Inflammatory macrophage (primary cell): ENCODE results near the gene QSER1.
"Not testable (repeated sequence)": the region's sequence is repeated elsewhere in the genome, so short reads cannot be mapped to it uniquely, and the experiment has no call there.

ENCODE experiments used
- DNase-seq, 2 donors: peaks; one replicate each; pipeline ENCODE4 v3.0.0-alpha.2; 2020 to 2022
- total RNA-seq, 18 experiments: gene quantifications; one replicate each; lab custom pipeline; 2026; ENCODE audit warnings: mixed read lengths in 6 of 18, inconsistent platforms in 2 of 18; lab: John Stamatoyannopoulos, UW

Gene QSER1
- total RNA-seq = 22.3 to 171 (median 58.7) reads per million in 18 experiments

DNA sequence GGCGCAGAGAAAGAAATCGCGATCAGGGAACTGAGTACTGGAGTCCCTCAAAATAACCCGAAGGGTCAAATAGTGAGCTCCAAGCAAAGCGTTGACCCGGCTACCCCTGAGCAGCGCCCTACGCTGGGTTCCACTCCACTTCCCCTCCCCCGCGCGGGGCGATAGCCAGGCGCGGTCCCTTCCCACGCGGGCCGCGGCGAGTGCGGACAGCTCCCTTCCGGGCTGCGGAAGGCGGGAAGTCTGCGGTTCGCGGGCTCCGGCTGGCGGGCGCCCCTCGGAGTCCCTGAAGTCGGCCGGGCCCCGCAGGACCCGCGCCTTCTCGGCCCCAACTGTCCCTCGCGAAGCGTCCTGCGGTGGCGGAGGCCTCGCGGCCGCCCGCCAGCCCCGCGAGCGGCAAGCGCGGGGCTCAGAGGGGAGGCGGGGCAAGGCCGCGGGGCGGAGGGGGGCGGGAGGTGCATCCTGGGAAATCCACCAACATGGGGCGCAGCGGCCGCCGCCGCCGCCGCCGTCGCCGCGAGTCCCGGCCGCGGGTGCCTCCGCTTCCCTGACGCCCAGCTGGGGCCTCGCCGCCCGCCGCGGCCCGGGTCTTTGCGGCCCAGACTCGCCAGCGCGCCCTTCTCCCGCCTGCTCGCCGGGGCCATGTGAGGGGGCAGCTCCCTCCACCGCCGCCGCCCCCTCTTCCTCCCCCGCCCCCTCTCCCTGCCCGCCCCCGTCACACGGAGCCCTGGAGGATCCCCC is at the start of gene QSER1:
Gene QSER1, plus strand, starts transcription at position 457 of the 738 bp plus-strand sequence. CDS start 315 bp downstream, outside the sequence.
- peak; percentile 56 to 79 for DNase-seq

DNA sequence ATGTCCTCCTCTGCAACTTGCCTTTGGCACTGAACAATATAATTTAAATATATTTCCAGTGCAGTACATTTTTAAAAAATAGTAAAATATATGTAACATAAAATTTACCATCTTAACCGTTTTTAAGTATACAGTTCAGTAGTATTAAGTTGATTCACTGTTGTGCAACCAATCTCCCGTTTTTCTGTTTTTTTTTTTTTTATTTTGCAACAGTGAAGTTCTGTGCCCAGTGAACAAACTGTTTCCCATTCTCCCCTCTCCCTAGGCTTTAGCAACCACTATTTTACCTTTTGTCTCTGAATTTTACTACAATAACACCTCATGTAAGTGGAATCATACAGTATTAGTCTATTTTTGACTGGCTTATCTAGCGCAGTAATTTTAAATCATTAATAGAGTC is 49.1 kb upstream of the QSER1 start:
- peak in 1 of 2 donors; percentile 26 for DNase-seq

GRCh38 chr11:32847511-32847910 is 45.1 kb upstream of the QSER1 start:
- DNase-seq = peak; percentile 45 to 81

GRCh38 chr11:32849761-32850160 is 42.9 kb upstream of the QSER1 start:
- DNase-seq = peak in 1 of 2 donors; percentile 48

- no peak for DNase-seq
These were observed 41.4 kb upstream of the QSER1 start for GRCh38 chr11:32851251-32851650.

DNA sequence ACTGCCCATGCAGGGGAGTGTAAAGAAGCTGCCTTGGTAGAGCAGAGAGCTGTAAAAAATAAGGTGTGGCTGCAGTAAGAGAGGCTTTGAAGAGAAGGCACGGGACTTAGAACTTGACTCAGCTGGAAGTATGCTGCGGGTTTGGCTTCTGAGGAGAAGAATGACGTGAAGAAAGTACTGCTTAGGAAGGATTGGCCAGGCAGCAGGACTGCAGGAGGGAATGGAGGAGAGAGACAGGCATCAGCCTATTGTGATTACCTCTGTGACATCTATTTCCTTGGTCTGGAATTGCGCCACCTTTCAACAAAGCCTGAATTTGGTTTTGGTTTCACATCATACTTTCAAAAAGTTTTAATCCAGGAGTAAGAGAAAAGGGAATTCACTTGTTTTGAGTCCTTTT is 40.4 kb upstream of the QSER1 start:
- DNase-seq = peak; percentile 24 to 51

GRCh38 chr11:32855601-32856000 is 37.0 kb upstream of the QSER1 start:
- no peak for DNase-seq

- DNase-seq = no peak
These were observed 33.9 kb upstream of the QSER1 start for GRCh38 chr11:32858731-32859130.

GRCh38 chr11:32861850-32862577 is 30.6 kb upstream of the QSER1 start:
- DNase-seq = no peak

DNA sequence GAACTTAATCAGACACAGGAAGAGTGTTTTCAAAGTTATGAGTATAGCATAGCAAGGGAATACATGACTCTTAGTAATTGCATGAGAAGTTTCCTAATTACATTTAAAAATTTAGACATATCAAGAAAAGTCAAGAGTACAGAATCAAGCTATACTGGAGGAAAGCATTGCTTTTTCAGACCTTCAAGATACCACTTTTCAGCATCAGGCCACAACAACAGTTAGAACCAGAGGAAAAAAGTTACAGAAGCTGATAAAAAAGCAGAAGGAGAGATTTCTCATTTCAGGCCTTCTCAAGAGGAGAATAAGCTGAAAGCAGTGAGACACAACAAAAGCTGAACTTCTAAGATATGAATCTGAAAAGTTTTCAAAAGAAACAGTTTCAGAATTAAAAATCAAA is 28.1 kb upstream of the QSER1 start:
- no peak for DNase-seq

- not testable (repeated sequence) for DNase-seq
These were observed 23.9 kb upstream of the QSER1 start for GRCh38 chr11:32868752-32869151.

DNA sequence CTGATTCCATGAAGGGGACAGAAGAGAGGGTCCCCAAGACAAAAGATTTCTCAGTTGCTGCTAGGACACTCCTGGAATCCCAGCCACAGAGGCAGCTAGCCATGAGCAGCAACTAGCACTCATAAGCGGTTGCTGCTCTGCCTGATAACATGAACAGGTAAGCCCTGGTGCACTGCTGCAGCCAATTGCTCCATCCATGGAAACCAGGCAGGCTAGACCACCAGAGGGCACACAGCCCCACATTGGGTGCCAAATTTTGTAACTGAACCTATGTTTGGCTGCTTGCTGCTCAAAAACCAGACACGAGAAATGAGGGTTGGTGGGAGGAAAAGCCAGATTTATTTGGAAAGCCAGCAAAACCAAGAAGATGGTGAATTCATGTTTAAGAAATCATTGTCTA is 21.9 kb upstream of the QSER1 start:
- DNase-seq = no peak

DNA sequence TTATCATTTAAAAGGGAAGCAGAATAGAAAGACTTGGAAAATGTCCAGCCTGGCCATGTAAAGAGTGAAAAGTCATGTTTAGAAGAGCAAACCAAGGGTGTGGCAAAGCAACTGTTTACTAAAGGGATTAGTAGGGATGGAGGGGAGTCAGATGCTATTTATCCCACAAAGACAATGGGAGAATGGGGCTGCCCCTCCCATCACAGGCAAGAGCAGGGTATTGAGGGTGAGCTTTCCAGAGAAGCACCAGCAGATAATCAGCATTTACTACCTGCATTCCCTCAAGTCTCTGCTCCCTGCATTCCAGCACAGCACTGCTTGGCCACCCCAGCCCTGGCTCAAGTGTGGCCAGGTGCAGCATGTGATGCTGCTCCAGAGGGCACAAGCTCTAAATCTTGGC is 18.5 kb upstream of the QSER1 start:
- DNase-seq = no peak

GRCh38 chr11:32881286-32881685 is 11.3 kb upstream of the QSER1 start:
- DNase-seq = no peak

- no peak for DNase-seq
These were observed 9.2 kb upstream of the QSER1 start for GRCh38 chr11:32883421-32883820.

GRCh38 chr11:32884023-32884422 is 8.6 kb upstream of the QSER1 start:
- no peak for DNase-seq

- DNase-seq = peak in 1 of 2 donors; percentile 27
These were observed 7.7 kb upstream of the QSER1 start for GRCh38 chr11:32884770-32885384.

DNA sequence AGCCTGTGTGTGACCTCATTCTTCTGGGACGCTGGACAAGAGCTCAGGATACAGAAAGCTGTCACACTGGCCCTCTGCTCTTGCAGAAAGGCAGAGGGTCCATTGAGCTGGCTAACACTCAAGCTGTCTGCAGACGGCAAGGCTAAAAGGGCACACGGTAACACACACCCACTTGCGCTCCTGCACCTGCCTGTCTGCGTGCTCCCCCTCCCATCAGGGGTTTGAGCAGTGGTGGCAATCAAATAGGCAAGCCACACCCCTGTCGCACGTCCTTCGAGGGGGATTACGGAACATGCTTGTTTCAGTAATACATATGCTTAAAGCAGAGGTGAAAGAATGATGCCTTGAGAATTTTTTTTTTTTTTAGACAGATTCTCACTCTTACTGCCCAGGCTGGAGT is 7.1 kb upstream of the QSER1 start:
- no peak for DNase-seq

DNA sequence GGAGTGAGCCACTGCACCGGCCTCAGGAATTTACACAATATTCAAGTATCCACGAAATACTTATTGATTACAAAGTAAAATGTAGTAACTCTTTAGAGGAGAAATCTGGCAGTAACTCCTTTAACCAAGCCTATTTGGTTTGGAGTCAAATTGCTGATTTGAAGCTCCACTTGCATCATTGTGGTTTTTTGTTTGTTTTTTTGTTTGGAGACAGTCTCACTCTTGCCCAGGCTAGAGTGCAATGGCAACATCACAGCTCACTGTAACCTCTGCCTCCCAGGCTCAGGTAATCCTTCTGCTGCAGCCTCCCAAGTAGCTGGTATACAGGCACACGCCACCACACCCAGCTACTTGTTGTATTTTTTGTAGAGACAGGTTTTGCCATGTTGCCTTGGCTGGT is 6.4 kb upstream of the QSER1 start:
- DNase-seq = no peak

GRCh38 chr11:32887707-32888383 is 4.8 kb upstream of the QSER1 start:
- not testable (repeated sequence) for DNase-seq

- not testable (repeated sequence) for DNase-seq
These were observed 4.3 kb upstream of the QSER1 start for GRCh38 chr11:32888384-32888710.

DNA sequence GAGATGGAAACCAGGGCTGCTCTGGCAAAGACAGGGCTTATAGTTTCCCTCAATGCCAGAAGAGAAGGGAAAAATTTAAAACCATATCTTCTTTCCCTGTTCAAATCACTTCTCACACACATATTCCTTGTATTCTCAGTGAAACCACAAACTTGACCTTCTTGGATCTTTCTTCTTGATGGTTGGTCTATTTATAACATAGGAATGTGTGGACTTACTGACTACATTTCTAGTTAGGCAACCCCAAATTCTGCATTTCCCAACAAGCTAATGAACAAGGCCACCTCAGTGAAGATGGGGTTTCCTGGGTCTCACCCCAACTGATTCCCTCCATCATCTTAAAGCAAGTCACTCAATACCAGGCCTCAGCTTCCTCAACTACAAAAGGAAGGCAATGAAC is 3.8 kb upstream of the QSER1 start:
- DNase-seq = no peak
